GM13976 (cell line): ENCODE measurements around the gene PPP1R26.

Experiments
- DNase-seq: peaks from one replicate; pipeline ENCODE4 v3.0.0; 2012; ENCODE audit warnings: low spot score
- CTCF ChIP-seq: IDR thresholded peaks from 2 replicates; pipeline ENCODE4 v1.5.1; 2012; ENCODE audit warnings: borderline replicate concordance, mild to moderate bottlenecking; ENCODE audit not compliant: insufficient read depth; ENCODE audit errors: extremely low read depth, missing control alignments, control extremely low read depth
- in situ Hi-C: fragments of 300-500 bp; cut with MboI; formaldehyde crosslinking; loops from one replicate; pipeline ENCODE4 v1.12.0; 2022; ENCODE audit warnings: low sequenced_read_pairs, mixed read lengths, inconsistent platforms; ENCODE audit not compliant: unreplicated experiment

The PPP1R26 gene

GRCh38 chr9:135514342-135515082, 34.9 kb downstream of the PPP1R26 start:
- DNase-seq, result no peak
- no peak for TF ChIP-seq CTCF
- in situ Hi-C loops, result no loop called here

- no peak for DNase-seq
- no peak for TF ChIP-seq CTCF
- in situ Hi-C loops, result no loop called here
These were observed 35.7 kb downstream of the PPP1R26 start for GRCh38 chr9:135515083-135515951.

GRCh38 chr9:135516132-135516860, 36.7 kb downstream of the PPP1R26 start:
- no peak for TF ChIP-seq CTCF
- in situ Hi-C loops, result no loop called here
- DNase-seq, result no peak

GRCh38 chr9:135517407-135517822, 37.8 kb downstream of the PPP1R26 start:
- DNase-seq, result no peak
- TF ChIP-seq CTCF, result no peak
- in situ Hi-C loops, result no loop called here

- no peak for TF ChIP-seq CTCF
- in situ Hi-C loops, result no loop called here
- DNase-seq, result no peak
These were observed 39.8 kb downstream of the PPP1R26 start for GRCh38 chr9:135519179-135519971.
